CD14-positive monocyte (primary cell): ENCODE measurements around the gene MAFG. TPM values are rescaled to one million over a fixed set of nuclear protein-coding genes. Genes with fewer than 3 reads are reported as not detected.

Experiments used
- DNase-seq, 3 donors: peaks; one replicate each; pipeline ENCODE4 v3.0.0-alpha.2; 2011 to 2022
- H2AFZ ChIP-seq: 2 replicates; pipeline ENCODE4 v1.6.0; 2012; ENCODE audit warnings: mild to moderate bottlenecking, low read depth, low read length, inconsistent platforms; ENCODE audit not compliant: insufficient read depth, poor library complexity, severe bottlenecking
- H3K27ac ChIP-seq, 2 donors: 1 replicate in 1 of 2; 2 replicates in 1 of 2; pipeline ENCODE4 v1.5.1; 2012 to 2013; ENCODE audit warnings: low read length in 2 of 2, control low read depth in 1 of 2, inconsistent platforms in 1 of 2, low read depth in 1 of 2, mild to moderate bottlenecking in 1 of 2
- H3K27me3 ChIP-seq, 2 donors: one replicate each; pipeline versions ENCODE4 v1.6.0 to v1.6.1; 2011 to 2013; ENCODE audit warnings: low read length in 2 of 2; ENCODE audit not compliant: control insufficient read depth in 2 of 2, insufficient read depth in 2 of 2
- H3K36me3 ChIP-seq, 2 donors: replicated peaks in 1 of 2; 1 replicate in 1 of 2; 2 replicates in 1 of 2; pipeline versions ENCODE4 v1.5.1 to v1.6.1; 2012 to 2013; ENCODE audit warnings: low read length in 2 of 2, control low read depth in 1 of 2, inconsistent platforms in 1 of 2, mild to moderate bottlenecking in 1 of 2; ENCODE audit not compliant: insufficient read depth in 2 of 2, control insufficient read depth in 1 of 2
- H3K4me1 ChIP-seq, 2 donors: 1 replicate in 1 of 2; 2 replicates in 1 of 2; pipeline versions ENCODE4 v1.5.1 to v1.6.1; 2012 to 2013; ENCODE audit warnings: low read length in 2 of 2, control low read depth in 1 of 2, inconsistent platforms in 1 of 2, mild to moderate bottlenecking in 1 of 2, moderate library complexity in 1 of 2; ENCODE audit not compliant: insufficient read depth in 2 of 2, control insufficient read depth in 1 of 2
- H3K4me2 ChIP-seq: replicated peaks from 2 replicates; pipeline ENCODE3; 2012; ENCODE audit warnings: low read length, moderate library complexity, mild to moderate bottlenecking; ENCODE audit not compliant: poor library complexity, severe bottlenecking; ENCODE audit errors: extremely low read depth
- H3K4me3 ChIP-seq, 3 experiments: fragments of 200-600 bp in 1 of 3; sonication (generic) in 1 of 3; replicated peaks in 1 of 3; 1 replicate in 2 of 3; 2 replicates in 1 of 3; pipeline ENCODE4 v1.5.1; 2011 to 2013; ENCODE audit warnings: low read length in 3 of 3, mild to moderate bottlenecking in 3 of 3, control low read depth in 2 of 3, low read depth in 2 of 3, inconsistent platforms in 1 of 3, moderate library complexity in 1 of 3
- H3K79me2 ChIP-seq: 2 replicates; pipeline ENCODE4 v1.6.0; 2012; ENCODE audit warnings: mild to moderate bottlenecking, control low read depth, inconsistent platforms, low read length, moderate library complexity; ENCODE audit not compliant: insufficient read depth
- H3K9ac ChIP-seq: 2 replicates; pipeline ENCODE4 v1.6.0; 2017; ENCODE audit warnings: low read length, mild to moderate bottlenecking; ENCODE audit not compliant: insufficient read depth, poor library complexity, severe bottlenecking
- H3K9me3 ChIP-seq, 2 donors: replicated peaks in 1 of 2; 1 replicate in 1 of 2; 2 replicates in 1 of 2; pipeline versions ENCODE4 v1.5.1 to v1.6.1; 2012 to 2013; ENCODE audit warnings: low read length in 2 of 2, control low read depth in 1 of 2; ENCODE audit not compliant: control insufficient read depth in 1 of 2, insufficient read depth in 1 of 2
- H4K20me1 ChIP-seq: 2 replicates; pipeline ENCODE4 v1.6.0; 2012; ENCODE audit warnings: mild to moderate bottlenecking, low read length, control low read depth, moderate library complexity; ENCODE audit not compliant: insufficient read depth
- H3K27ac Mint-ChIP-seq, 7 donors: one replicate each; pipeline ENCODE4 v1.8.0; 2020; ENCODE audit warnings: mild to moderate bottlenecking in 7 of 7, mixed read lengths in 7 of 7, moderate library complexity in 6 of 7, inconsistent platforms in 2 of 7
- H3K27me3 Mint-ChIP-seq, 3 donors: one replicate each; pipeline ENCODE4 v1.8.0; 2021 to 2022; ENCODE audit warnings: low read depth in 3 of 3, mild to moderate bottlenecking in 3 of 3, mixed read lengths in 3 of 3, moderate library complexity in 3 of 3, inconsistent platforms in 1 of 3
- H3K36me3 Mint-ChIP-seq, 2 donors: one replicate each; pipeline ENCODE4 v1.8.0; 2020; ENCODE audit warnings: mixed read lengths in 2 of 2, inconsistent platforms in 1 of 2, mild to moderate bottlenecking in 1 of 2
- H3K4me1 Mint-ChIP-seq: one replicate; pipeline ENCODE4 v1.8.0; 2020; ENCODE audit warnings: mild to moderate bottlenecking, mixed read lengths
- H3K4me3 Mint-ChIP-seq, 2 donors: one replicate each; pipeline ENCODE4 v1.8.0; 2020; ENCODE audit warnings: mild to moderate bottlenecking in 2 of 2, mixed read lengths in 2 of 2, moderate library complexity in 1 of 2
- H3K9me3 Mint-ChIP-seq, 7 donors: one replicate each; pipeline ENCODE4 v1.8.0; 2020 to 2022; ENCODE audit warnings: mixed read lengths in 7 of 7, mild to moderate bottlenecking in 6 of 7, moderate library complexity in 6 of 7, inconsistent platforms in 2 of 7
- WGBS: methylation state at CpG from one replicate; pipeline ENCODE4 v1.1.5; 2013; ENCODE audit warnings: missing lambda C conversion rate; ENCODE audit not compliant: insufficient coverage; 5-methylcytosine and 5-hydroxymethylcytosine counted together
- intact Hi-C, 2 donors: fragments of 100-400 bp; cut with micrococcal nuclease; formaldehyde crosslinking; loops; one replicate each; pipeline versions ENCODE4 v1.15.0 to v1.15.1; 2023
- polyA plus RNA-seq, 3 donors: library from polyadenylated mRNA; depleted of rRNA in 1 of 3; unstranded in 2 of 3; stranded (reverse) in 1 of 3; fragments of 300-500 nt in 2 of 3; fragments of >200 nt in 1 of 3; fragmentation: Illumina TruSeq in 2 of 3; gene quantifications; 1 replicate in 2 of 3; 2 replicates in 1 of 3; pipeline ENCODE4 v1.2.3, GENCODE V29; 2012 to 2021
- TF ChIP-seq, protein P1 (sequence below): fragments of 200-600 bp; IDR thresholded peaks from one replicate; pipeline ENCODE4 v1.8.0; 2022; ENCODE audit warnings: antibody characterized with exemption, mild to moderate bottlenecking

Gene MAFG
- polyA plus RNA-seq, 3 donors, result 7.4 to 66.0 (median 7.6) TPM

DNA sequence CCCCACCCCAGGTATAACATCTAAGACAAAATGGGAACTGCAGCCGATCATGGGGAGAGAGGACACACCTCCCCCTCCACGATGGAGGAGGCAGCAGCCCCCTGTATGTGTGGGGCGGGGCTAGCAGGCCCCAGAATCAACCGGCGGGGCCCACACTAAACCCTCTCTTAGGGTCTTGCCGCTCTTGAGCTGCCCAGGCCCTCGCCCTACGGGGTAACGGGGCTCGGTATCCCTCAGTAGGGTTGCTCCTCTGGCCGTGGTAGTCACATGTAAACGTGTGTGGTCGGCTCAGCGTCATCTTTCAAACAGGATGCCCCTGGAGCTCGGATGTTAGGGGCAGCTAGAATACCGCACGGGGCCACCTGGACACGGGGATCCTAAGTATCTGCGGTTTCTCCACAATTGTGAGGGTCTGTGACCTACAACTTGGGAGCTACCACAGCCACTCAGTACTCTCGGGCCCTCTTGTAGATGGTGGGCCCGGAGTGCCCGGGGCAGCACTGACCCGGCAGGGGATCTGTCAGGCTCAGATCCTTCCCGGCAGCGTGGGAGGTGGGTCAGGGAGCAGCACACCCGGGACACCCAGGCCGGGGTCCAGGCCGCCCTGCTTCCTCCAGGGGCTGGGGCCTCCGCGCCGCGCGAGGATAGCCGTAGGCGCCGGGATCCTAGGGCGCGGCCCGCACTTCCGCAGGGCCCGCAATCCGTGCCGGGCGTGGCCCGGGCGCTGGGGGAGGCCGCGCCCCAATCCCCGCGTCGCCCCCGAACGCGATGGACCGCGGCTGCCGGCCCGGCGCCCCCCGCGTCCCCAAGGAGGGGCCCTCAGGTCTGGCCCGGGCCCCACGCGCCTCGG, 57.2 kb downstream of the MAFG start:
- peaks cover 52% of the 10 kb centered on the region for H4K20me1 ChIP-seq
- TF ChIP-seq, protein P1, sequence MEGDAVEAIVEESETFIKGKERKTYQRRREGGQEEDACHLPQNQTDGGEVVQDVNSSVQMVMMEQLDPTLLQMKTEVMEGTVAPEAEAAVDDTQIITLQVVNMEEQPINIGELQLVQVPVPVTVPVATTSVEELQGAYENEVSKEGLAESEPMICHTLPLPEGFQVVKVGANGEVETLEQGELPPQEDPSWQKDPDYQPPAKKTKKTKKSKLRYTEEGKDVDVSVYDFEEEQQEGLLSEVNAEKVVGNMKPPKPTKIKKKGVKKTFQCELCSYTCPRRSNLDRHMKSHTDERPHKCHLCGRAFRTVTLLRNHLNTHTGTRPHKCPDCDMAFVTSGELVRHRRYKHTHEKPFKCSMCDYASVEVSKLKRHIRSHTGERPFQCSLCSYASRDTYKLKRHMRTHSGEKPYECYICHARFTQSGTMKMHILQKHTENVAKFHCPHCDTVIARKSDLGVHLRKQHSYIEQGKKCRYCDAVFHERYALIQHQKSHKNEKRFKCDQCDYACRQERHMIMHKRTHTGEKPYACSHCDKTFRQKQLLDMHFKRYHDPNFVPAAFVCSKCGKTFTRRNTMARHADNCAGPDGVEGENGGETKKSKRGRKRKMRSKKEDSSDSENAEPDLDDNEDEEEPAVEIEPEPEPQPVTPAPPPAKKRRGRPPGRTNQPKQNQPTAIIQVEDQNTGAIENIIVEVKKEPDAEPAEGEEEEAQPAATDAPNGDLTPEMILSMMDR, result no peak
- H3K27ac ChIP-seq, result peak overlapping the region; percentile 88 to 93
- H3K9ac ChIP-seq, result peak overlapping the region; percentile 94
- H3K36me3 ChIP-seq, result peaks cover 22 to 24% of the 10 kb centered on the region in 2 donors
- peak in 1 of 3 donors; percentile 46 for DNase-seq
- Mint-ChIP-seq H3K36me3 (peaks cover 15 to 28% of the 10 kb centered on the region in 2 donors), H3K4me1 (peaks cover 32% of the 10 kb centered on the region), H3K27ac (peak overlapping the region; percentile 81 to 95 (median 90)), H3K9me3 (no peaks in the 10 kb centered on the region), H3K27me3 (no peaks in the 10 kb centered on the region), H3K4me3 (peak overlapping the region; percentile 84 to 91)
- intact Hi-C loops, result loop anchor here (2.0 to 5.0 kb wide), 3 partner anchors 38 to 57 kb away; partner anchors contain the start of genes MCRIP1 (in 2 of the 2) and MAFG (in 1 of the 2)
- peak overlapping the region; percentile 89 to 98 (median 94) for H3K4me3 ChIP-seq
- 1% methylated on average over 62 of the region's 65 CpGs for WGBS
- H3K4me2 ChIP-seq, result peak overlapping the region; percentile 90
- H3K27me3 ChIP-seq, result no peaks in the 10 kb centered on the region
- no peak overlapping the region for H2AFZ ChIP-seq
- H3K79me2 ChIP-seq, result peaks cover 56% of the 10 kb centered on the region
- H3K4me1 ChIP-seq, result peaks cover 34 to 53% of the 10 kb centered on the region in 2 donors
- no peaks in the 10 kb centered on the region for H3K9me3 ChIP-seq

DNA sequence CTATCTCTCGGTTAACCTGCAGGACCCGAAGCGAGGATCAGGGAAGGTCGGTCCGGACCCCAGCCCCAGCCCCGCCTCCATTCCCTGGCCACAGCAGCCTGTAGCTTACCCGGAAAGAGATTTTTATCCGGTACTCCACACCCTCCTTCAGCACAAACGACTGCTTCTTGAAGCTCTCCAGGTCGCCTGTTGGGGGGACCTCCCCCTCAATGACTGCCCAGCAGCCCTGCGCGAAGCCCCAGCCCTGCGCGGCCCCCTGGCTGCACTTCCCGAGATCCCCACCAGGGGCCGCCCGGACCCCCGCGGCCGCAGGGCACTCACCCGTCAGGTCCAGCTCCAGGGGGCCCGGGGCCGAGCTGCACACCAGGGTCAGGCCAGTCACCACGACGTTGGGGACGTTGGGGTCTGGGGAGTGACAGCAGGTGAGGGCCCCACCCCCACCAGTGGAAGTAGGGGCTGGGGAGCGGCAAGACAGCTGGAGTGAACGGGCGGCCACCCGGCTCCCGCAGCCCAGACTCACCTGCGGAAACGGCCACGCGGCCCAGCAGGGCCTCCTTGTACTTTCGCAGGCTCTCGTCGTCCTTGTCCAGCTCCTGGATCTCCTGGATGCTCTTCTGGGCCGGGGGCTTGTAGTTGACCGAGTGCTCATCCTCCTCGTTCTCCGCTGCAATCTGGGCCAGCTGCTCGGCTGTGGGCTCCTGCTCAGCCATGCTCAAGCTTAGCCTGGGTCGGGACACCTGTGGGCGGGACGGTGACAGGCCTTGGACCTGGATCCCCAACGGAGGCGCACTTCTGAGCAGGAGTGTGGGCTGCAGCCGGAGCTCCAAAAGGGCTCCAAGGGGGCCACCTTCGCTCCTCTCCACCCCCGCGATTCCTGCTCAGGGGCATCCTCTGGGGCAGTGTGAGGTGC, 58.1 kb downstream of the MAFG start:
- H3K9me3 ChIP-seq, result no peaks in the 10 kb centered on the region
- H3K4me3 Mint-ChIP-seq, result peak overlapping the region; percentile 84 to 91
- TF ChIP-seq, protein P1, result peak; percentile 96
- no peak overlapping the region for H2AFZ ChIP-seq
- H4K20me1 ChIP-seq, result peaks cover 57% of the 10 kb centered on the region
- H3K36me3 Mint-ChIP-seq, result peaks cover 15 to 28% of the 10 kb centered on the region in 2 donors
- H3K4me1 ChIP-seq, result peaks cover 34 to 53% of the 10 kb centered on the region in 2 donors
- peak overlapping the region; percentile 88 to 93 for H3K27ac ChIP-seq
- no peaks in the 10 kb centered on the region for H3K9me3 Mint-ChIP-seq
- WGBS, result 57% methylated on average over 44 of the region's 52 CpGs
- peaks cover 23 to 24% of the 10 kb centered on the region in 2 donors for H3K36me3 ChIP-seq
- H3K9ac ChIP-seq, result peak overlapping the region; percentile 94
- peak overlapping the region; percentile 90 for H3K4me2 ChIP-seq
- no peaks in the 10 kb centered on the region for H3K27me3 ChIP-seq
- intact Hi-C loops, result loop anchor here (2.0 to 10.0 kb wide), 4 partner anchors 37 to 58 kb away; partner anchors contain the start of genes MCRIP1 (in 2 of the 2), MAFG (in 1 of the 2), PCYT2 (in 1 of the 2) and SIRT7 (in 1 of the 2)
- peaks cover 64% of the 10 kb centered on the region for H3K79me2 ChIP-seq
- H3K4me1 Mint-ChIP-seq, result peaks cover 32% of the 10 kb centered on the region
- H3K4me3 ChIP-seq, result peak overlapping the region; percentile 89 to 98 (median 94)
- no peaks in the 10 kb centered on the region for H3K27me3 Mint-ChIP-seq
- peak in 1 of 3 donors; percentile 35 for DNase-seq
- H3K27ac Mint-ChIP-seq, result peak overlapping the region; percentile 81 to 95 (median 90)
